DND-41 (cell line): ENCODE results near the gene FBLN7.

Experiments
- EZH2 ChIP-seq: IDR thresholded peaks from 3 replicates; pipeline ENCODE4 v1.6.1; 2012; ENCODE audit warnings: borderline replicate concordance, low read depth, mild to moderate bottlenecking, moderate library complexity, low read length, inconsistent platforms; ENCODE audit not compliant: severe bottlenecking
- TF ChIP-seq, protein P1 (sequence below): IDR thresholded peaks from 2 replicates; pipeline ENCODE4 v1.5.1; 2012; ENCODE audit warnings: borderline replicate concordance, low read length, moderate library complexity, mild to moderate bottlenecking; ENCODE audit not compliant: poor library complexity, severe bottlenecking; ENCODE audit errors: extremely low read depth

DNA sequence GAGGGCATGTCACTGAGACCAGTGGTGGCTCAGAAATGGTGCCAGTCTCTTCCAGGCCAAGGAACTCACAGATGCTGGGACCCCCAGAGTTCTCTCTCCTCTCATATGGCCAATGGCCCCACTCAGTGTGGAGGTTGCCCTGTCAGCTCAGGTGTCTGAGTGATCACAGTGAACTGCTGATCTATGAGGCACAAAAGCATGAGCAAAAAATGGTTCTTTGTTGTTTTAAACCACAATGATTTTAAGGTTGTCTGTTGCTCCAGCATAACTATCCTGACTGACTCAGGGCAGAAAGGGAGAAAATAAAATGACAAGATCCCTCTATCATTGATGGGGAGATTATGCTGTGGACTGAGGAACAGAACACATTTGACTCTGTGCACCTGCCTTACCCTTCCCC, 57.8 kb downstream of the FBLN7 start:
- TF ChIP-seq, protein P1, sequence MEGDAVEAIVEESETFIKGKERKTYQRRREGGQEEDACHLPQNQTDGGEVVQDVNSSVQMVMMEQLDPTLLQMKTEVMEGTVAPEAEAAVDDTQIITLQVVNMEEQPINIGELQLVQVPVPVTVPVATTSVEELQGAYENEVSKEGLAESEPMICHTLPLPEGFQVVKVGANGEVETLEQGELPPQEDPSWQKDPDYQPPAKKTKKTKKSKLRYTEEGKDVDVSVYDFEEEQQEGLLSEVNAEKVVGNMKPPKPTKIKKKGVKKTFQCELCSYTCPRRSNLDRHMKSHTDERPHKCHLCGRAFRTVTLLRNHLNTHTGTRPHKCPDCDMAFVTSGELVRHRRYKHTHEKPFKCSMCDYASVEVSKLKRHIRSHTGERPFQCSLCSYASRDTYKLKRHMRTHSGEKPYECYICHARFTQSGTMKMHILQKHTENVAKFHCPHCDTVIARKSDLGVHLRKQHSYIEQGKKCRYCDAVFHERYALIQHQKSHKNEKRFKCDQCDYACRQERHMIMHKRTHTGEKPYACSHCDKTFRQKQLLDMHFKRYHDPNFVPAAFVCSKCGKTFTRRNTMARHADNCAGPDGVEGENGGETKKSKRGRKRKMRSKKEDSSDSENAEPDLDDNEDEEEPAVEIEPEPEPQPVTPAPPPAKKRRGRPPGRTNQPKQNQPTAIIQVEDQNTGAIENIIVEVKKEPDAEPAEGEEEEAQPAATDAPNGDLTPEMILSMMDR = no peak
- no peak for TF ChIP-seq EZH2
